Activated naive CD4-positive, alpha-beta T cell treated with anti-CD3 and anti-CD28 coated beads, Interleukin-2, amount 10 ng/mL, durations not matched to agents 7 days and 5 days (primary cell): Measurements from ENCODE around the gene KITLG.

Source experiments
- CTCF ChIA-PET: fragments of 350-600 bp; sonication (Branson Sonifier 250); formaldehyde crosslinking; loops from one replicate; lab custom pipeline; 2021; ENCODE audit warnings: antibody characterized with exemption; lab: Charles Lee
- DNase-seq: peaks from one replicate; pipeline ENCODE4 v3.0.0-alpha.2; 2020
- H3K27ac Mint-ChIP-seq: one replicate; pipeline ENCODE4 v1.8.0; 2021; ENCODE audit warnings: mild to moderate bottlenecking, moderate library complexity, mixed read lengths
- H3K27me3 Mint-ChIP-seq: one replicate; pipeline ENCODE4 v1.8.0; 2021; ENCODE audit warnings: mild to moderate bottlenecking, mixed read lengths
- H3K36me3 Mint-ChIP-seq: one replicate; pipeline ENCODE4 v1.8.0; 2021; ENCODE audit warnings: mixed read lengths
- H3K4me1 Mint-ChIP-seq: one replicate; pipeline ENCODE4 v1.8.0; 2021; ENCODE audit warnings: mixed read lengths
- H3K4me3 Mint-ChIP-seq: one replicate; pipeline ENCODE4 v1.8.0; 2021; ENCODE audit warnings: mild to moderate bottlenecking, moderate library complexity, mixed read lengths
- H3K9me3 Mint-ChIP-seq: one replicate; pipeline ENCODE4 v1.8.0; 2021; ENCODE audit warnings: mixed read lengths

Gene KITLG

DNA sequence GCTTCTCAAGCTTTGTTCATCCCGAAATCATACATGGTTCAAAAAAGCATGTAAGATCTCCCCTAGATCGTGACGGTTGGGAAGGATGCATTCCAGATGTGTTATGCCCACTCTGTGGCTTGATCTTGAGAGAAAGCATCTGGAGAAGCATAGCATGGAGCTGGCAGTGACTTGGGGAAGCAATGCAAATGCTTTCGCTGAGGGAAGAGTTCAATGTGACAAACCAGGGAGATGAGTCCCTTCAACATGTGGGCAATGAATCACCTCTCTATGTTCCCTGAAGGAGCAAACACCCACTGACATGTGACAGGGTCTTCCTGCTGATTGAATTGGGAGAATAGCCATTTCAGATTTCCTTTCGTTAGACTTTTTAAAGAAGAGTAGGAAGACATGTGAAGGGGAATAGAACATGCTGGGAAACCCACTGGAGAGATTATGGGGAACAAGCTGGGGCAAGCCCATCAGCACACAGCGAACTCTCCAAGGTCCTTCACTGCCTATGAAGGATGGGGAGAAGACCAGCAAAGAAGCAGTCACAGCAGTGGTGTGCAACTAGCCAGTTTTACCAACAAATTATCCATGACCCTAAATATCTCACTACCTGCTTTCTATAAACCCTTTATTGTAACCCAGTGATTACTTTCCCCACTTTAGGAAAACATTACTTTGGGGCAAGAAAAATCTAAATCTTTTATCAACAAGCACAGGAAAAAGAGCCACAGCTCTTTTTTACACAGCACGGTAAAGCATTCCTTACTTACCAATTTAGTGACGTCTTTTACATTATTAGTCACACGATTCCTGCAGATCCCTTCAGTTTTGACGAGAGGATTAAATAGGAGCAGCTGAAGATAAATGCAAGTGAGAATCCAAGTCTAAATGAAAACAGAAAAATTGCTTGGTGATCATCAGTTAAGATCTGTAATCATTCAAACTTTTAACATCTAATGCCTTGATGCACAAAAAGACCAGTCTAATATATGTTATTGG is 35.0 kb downstream of the KITLG start:
- CTCF ChIA-PET: interaction anchor here (0.6 kb wide), 1 partner anchor 518 kb away, joined by 3 read pairs; no protein-coding TSS in a partner anchor
- Mint-ChIP-seq H3K36me3 (no peaks in the 10 kb centered on the region), H3K4me3 (no peak overlapping the region), H3K27me3 (no peaks in the 10 kb centered on the region), H3K27ac (no peak overlapping the region), H3K9me3 (no peaks in the 10 kb centered on the region), H3K4me1 (no peaks in the 10 kb centered on the region)
- DNase-seq: no peak

DNA sequence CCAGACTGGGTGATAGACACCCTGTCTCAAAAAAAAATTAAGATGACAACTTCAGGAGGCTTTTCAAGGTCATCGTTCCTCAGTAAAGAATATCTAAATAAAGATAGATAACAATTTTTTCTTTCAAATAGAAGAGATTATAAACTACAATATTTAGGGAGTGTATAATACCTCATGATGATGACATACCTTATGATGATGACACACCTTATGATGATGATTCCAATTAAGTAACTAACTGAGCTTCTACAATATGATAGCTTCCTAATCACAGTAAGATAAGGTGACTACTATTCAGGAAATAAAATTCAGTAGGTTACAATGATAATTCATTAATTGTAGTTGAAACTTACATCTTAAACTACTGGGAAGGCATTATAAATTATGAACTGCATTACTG is 40.4 kb downstream of the KITLG start:
- Mint-ChIP-seq H3K4me1 (no peaks in the 10 kb centered on the region), H3K27ac (no peak overlapping the region), H3K36me3 (no peaks in the 10 kb centered on the region), H3K4me3 (no peak overlapping the region), H3K9me3 (no peaks in the 10 kb centered on the region), H3K27me3 (no peaks in the 10 kb centered on the region)
- DNase-seq: no peak
- CTCF ChIA-PET: no interaction called here

DNA sequence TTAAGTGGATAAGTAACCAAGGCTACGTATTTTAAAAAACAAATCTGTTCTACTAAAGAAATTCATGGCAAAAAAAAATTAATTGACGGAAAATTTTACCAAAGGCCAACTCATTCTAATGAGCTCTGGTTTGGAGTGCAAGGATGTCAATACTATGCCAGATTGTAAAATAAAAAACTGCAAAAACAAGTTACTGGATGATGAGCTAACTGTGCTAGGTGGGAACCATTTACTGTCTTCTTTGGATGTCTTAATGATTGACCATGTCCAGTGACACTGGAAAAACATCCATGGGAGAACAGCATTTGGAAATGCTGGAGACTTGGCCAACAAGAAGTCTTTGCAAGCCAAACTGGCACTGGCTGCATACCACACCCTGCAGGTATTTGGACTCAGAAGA is 41.6 kb downstream of the KITLG start:
- H3K4me1 Mint-ChIP-seq: no peaks in the 10 kb centered on the region

DNA sequence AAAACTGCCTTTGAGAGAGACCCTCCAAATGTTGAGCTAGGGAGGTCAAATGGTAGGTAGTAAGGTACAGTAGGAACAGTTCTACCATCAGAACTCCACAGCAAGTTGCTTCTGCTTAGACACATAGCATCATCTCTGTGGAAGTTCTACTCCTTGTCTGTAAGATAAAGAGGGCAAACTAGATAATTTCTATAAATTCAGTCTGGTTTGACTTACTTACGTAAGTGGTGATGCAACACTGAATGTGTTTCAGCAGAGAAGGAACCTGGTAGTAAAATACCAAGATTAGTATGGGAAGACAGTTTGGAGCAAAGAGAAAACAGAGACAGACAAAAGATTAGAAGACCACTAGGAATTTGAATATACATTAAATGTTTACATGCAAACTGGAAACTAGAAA is 42.0 kb downstream of the KITLG start:
- no peak for DNase-seq
- Mint-ChIP-seq H3K27ac (no peak overlapping the region), H3K9me3 (no peaks in the 10 kb centered on the region), H3K27me3 (no peaks in the 10 kb centered on the region), H3K4me3 (no peak overlapping the region), H3K4me1 (no peaks in the 10 kb centered on the region), H3K36me3 (no peaks in the 10 kb centered on the region)
- CTCF ChIA-PET: no interaction called here

More for the DNA sequence above, 41.6 kb downstream of the KITLG start:
- CTCF ChIA-PET: no interaction called here
- no peak for DNase-seq
- H3K4me3 Mint-ChIP-seq: no peak overlapping the region
- no peaks in the 10 kb centered on the region for H3K27me3 Mint-ChIP-seq
- H3K9me3 Mint-ChIP-seq: no peaks in the 10 kb centered on the region
- no peaks in the 10 kb centered on the region for H3K36me3 Mint-ChIP-seq
- no peak overlapping the region for H3K27ac Mint-ChIP-seq

GRCh38 chr12:88530868-88531267 is 49.4 kb downstream of the KITLG start:
- CTCF ChIA-PET: no interaction called here
- no peak overlapping the region for H3K27ac Mint-ChIP-seq
- no peaks in the 10 kb centered on the region for H3K4me1 Mint-ChIP-seq
- no peak overlapping the region for H3K4me3 Mint-ChIP-seq
- H3K36me3 Mint-ChIP-seq: no peaks in the 10 kb centered on the region
- no peaks in the 10 kb centered on the region for H3K27me3 Mint-ChIP-seq
- peaks cover 2% of the 10 kb centered on the region for H3K9me3 Mint-ChIP-seq
- DNase-seq: no peak

DNA sequence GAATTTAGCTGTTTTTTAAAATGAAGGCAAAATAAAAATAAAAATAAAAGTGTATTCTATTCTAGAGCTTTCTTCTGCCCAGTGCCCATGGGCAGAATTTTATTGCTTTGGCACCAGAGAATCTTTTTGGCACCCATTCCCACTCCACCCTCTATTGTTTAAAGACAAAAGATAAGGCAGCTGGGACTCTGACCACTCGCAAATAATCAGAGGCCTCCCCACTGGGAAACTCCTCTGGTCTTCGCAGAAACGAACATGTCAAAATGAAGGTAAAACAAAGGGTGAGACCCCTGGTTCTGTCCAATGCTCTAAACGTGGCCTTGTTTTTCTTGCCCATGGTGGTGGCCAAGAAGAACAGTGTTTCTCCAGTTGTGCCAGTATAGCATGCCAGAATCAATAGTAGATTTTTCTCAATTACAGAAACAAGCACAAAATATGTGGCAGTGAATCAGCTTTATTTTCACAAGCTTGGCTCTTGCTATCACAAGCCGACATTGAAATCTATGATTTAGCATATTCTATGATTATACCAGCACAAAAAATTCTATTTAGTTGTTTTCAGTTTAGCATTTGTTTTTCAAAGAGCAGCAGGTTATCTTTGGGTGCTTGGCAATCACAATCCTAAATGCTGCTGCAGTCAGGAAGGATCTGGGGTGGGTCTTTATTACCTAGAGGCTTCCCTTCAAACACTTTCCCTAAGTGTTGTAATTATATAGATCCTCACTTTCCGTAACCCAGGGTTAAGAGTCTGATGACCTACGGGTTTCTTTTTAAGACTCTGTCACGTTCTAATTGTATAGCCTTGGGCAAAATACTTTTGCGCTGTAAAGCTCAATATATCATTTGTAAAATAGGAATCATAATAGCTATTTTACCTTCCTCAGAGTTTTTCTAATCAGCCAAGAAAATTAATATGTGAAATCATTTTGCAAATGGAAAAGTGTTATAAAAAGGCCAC is 50.5 kb downstream of the KITLG start:
- H3K27me3 Mint-ChIP-seq: no peaks in the 10 kb centered on the region
- H3K36me3 Mint-ChIP-seq: no peaks in the 10 kb centered on the region
- no peak overlapping the region for H3K27ac Mint-ChIP-seq
- H3K9me3 Mint-ChIP-seq: peaks cover 2% of the 10 kb centered on the region
- H3K4me1 Mint-ChIP-seq: no peaks in the 10 kb centered on the region
- CTCF ChIA-PET: no interaction called here
- H3K4me3 Mint-ChIP-seq: no peak overlapping the region
- DNase-seq: no peak

GRCh38 chr12:88522961-88523360 is 57.3 kb downstream of the KITLG start:
- H3K27me3 Mint-ChIP-seq: no peaks in the 10 kb centered on the region
- H3K36me3 Mint-ChIP-seq: no peaks in the 10 kb centered on the region
- no peaks in the 10 kb centered on the region for H3K4me1 Mint-ChIP-seq
- CTCF ChIA-PET: no interaction called here
- H3K4me3 Mint-ChIP-seq: no peak overlapping the region
- peaks cover 2% of the 10 kb centered on the region for H3K9me3 Mint-ChIP-seq
- DNase-seq: no peak
- H3K27ac Mint-ChIP-seq: no peak overlapping the region

DNA sequence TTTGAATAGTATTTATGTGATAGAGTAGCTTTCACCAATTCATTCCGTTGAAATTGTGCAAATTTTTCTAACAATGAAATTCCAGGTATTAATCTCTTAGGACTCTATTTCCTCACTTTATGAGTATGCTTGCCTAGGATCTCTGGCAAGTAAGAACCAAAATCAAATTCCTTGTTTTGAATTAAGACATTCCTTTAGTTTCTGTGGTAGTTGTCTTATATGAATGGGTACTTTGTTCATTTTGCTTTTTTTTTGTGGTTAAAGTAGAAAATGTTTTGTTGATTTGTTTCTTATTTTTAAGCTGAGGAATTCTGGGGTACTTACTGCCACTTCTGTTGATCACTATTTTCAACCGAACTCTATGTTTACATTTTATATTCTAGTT is 59.8 kb downstream of the KITLG start:
- CTCF ChIA-PET: no interaction called here
- Mint-ChIP-seq H3K4me1 (no peaks in the 10 kb centered on the region), H3K27me3 (no peaks in the 10 kb centered on the region), H3K36me3 (no peaks in the 10 kb centered on the region), H3K27ac (no peak overlapping the region), H3K4me3 (no peak overlapping the region), H3K9me3 (no peaks in the 10 kb centered on the region)
- DNase-seq: no peak

GRCh38 chr12:88519802-88520435 is 60.4 kb downstream of the KITLG start:
- CTCF ChIA-PET: no interaction called here
- H3K27me3 Mint-ChIP-seq: no peaks in the 10 kb centered on the region
- no peak overlapping the region for H3K27ac Mint-ChIP-seq
- H3K9me3 Mint-ChIP-seq: no peaks in the 10 kb centered on the region
- no peaks in the 10 kb centered on the region for H3K4me1 Mint-ChIP-seq
- H3K36me3 Mint-ChIP-seq: no peaks in the 10 kb centered on the region
- no peak for DNase-seq
- H3K4me3 Mint-ChIP-seq: no peak overlapping the region

DNA sequence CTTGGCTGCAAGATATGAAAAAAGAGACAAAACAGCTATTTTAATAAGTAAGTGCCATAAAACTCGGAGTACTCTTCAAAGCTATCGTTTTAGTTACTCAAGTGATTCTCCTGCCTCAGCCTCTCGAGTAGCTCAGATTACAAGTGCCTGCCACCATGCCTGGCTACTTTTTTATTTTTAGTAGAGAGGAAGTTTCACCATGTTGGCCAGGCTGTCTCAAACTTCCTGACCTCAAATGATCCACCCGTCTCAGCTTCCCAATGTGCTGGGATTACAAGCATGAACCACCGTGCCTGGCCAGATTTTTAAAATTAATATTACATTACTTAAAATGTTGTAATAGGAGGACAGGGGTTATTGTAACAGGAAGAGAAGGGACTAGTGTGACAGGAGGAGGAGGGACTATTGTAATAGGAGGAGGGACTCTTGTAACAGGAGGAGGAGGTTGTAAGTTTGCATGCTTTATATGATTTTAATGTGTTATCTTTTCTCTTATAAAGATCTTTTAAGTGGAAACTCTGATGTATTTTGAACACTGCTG is 61.3 kb downstream of the KITLG start:
- no peaks in the 10 kb centered on the region for H3K4me1 Mint-ChIP-seq
- DNase-seq: no peak
- no peak overlapping the region for H3K4me3 Mint-ChIP-seq
- no peak overlapping the region for H3K27ac Mint-ChIP-seq
- H3K9me3 Mint-ChIP-seq: no peaks in the 10 kb centered on the region
- no peaks in the 10 kb centered on the region for H3K36me3 Mint-ChIP-seq
- CTCF ChIA-PET: no interaction called here
- no peaks in the 10 kb centered on the region for H3K27me3 Mint-ChIP-seq

- CTCF ChIA-PET: no interaction called here
- Mint-ChIP-seq H3K4me3 (no peak overlapping the region), H3K9me3 (no peaks in the 10 kb centered on the region), H3K36me3 (no peaks in the 10 kb centered on the region), H3K4me1 (no peaks in the 10 kb centered on the region), H3K27ac (no peak overlapping the region), H3K27me3 (no peaks in the 10 kb centered on the region)
- no peak for DNase-seq
These were observed 63.5 kb downstream of the KITLG start for GRCh38 chr12:88516811-88517210.

DNA sequence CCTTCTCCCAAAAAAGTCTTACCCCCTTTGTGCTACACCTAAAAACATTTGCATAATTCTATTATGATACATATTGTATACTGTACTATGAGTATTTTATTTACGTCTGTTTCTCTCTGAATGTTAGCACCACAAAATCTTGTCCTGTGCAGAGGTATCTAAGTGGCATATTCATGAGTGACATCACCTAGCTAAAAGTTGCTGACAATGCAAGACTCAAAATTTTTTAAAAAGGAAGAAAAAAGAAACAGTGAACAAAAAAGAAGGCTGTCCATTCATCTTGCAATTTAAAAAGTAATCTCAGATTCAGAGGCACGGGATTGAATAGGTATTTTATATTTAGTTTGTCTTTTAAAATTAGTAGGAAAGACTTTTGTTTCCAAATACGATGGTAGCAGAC is 69.4 kb downstream of the KITLG start:
- no peak overlapping the region for H3K27ac Mint-ChIP-seq
- H3K27me3 Mint-ChIP-seq: no peaks in the 10 kb centered on the region
- CTCF ChIA-PET: no interaction called here
- H3K4me3 Mint-ChIP-seq: no peak overlapping the region
- DNase-seq: no peak
- H3K36me3 Mint-ChIP-seq: no peaks in the 10 kb centered on the region
- H3K9me3 Mint-ChIP-seq: no peaks in the 10 kb centered on the region
- no peaks in the 10 kb centered on the region for H3K4me1 Mint-ChIP-seq

DNA sequence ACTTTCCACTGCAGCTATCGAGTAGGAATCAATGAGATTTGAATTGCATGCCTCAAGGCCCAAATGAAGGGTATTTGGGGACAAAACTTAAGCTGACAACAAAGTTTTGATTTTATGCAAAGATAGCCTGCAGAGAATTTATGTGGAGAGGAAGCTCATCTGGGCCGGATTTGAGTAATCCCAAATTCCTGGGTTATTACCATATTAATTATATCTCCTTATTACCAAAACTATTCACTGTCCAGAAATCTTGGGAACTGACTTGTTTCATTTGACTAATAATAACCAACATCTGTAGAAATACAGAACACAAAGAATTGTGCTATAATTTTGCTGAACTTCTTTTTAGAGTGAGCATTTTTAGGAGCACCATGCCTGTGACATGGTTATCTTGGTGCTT is 70.4 kb downstream of the KITLG start:
- CTCF ChIA-PET: no interaction called here
- H3K27me3 Mint-ChIP-seq: no peaks in the 10 kb centered on the region
- H3K4me1 Mint-ChIP-seq: no peaks in the 10 kb centered on the region
- H3K27ac Mint-ChIP-seq: no peak overlapping the region
- H3K9me3 Mint-ChIP-seq: no peaks in the 10 kb centered on the region
- no peaks in the 10 kb centered on the region for H3K36me3 Mint-ChIP-seq
- no peak for DNase-seq
- H3K4me3 Mint-ChIP-seq: no peak overlapping the region

DNA sequence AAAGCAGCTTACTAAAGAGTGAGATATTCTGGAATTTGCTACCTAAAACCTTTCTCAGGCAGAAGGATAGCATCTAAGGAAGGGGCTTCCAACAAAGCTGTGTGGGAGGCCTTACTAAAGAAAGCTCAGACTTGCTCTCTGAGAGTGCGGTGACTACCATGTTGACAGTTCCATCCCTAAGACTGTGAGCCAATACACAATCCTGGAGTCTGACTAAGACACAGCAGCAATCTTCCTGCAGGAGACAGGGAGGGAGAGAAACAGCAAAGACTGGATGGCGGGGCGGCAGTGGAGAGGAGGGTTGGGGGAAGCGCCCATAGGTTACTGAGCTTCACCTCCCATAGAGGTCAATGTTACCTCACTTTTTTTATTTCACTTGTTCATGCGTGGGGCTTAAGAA is 70.9 kb downstream of the KITLG start:
- no peaks in the 10 kb centered on the region for H3K9me3 Mint-ChIP-seq
- H3K36me3 Mint-ChIP-seq: no peaks in the 10 kb centered on the region
- H3K4me3 Mint-ChIP-seq: no peak overlapping the region
- DNase-seq: no peak
- CTCF ChIA-PET: no interaction called here
- no peak overlapping the region for H3K27ac Mint-ChIP-seq
- no peaks in the 10 kb centered on the region for H3K4me1 Mint-ChIP-seq
- no peaks in the 10 kb centered on the region for H3K27me3 Mint-ChIP-seq
